Measurements from ENCODE around the gene TBC1D22A. TPM values are rescaled to one million over a fixed set of nuclear protein-coding genes. Genes with fewer than 3 reads are reported as not detected.

Gene TBC1D22A
- total and polyA plus RNA-seq, 2 donors (not counting 3 experiments of a cell fraction or from before 2014, with no cell fraction given), result 26.1 to 32.4 TPM

- Histone ChIP-seq H3K9me1 (replicated peaks; ENCODE audit: control insufficient read depth, extremely low read depth, insufficient read depth, low read length) (no peaks in the 10 kb centered on the region), H3K36me3 (ENCODE audit: control insufficient read depth in 2 of 2, extremely low read depth in 1 of 2, insufficient read depth in 2 of 2, low read length in 2 of 2) (peaks cover 0 to 3% of the 10 kb centered on the region in 2 experiments), H2AFZ (ENCODE audit: low read depth, low read length) (no peak overlapping the region), H3K4me2 (ENCODE audit: insufficient read depth, low read length) (no peak overlapping the region), H3K27me3 (ENCODE audit: control insufficient read depth in 2 of 2, insufficient read depth in 2 of 2, low read length in 2 of 2) (no peaks in the 10 kb centered on the region), H3K9me3 (replicated peaks; ENCODE audit: control insufficient read depth, insufficient read depth, low read length) (no peaks in the 10 kb centered on the region), H4K20me1 (replicated peaks; ENCODE audit: control insufficient read depth, extremely low read depth, insufficient read depth, low read length) (no peaks in the 10 kb centered on the region), H3K4me1 (ENCODE audit: control insufficient read depth, extremely low read depth, insufficient read depth, low read length) (peaks cover 27% of the 10 kb centered on the region), H3K4me3 (replicated peaks in 1 of 3; ENCODE audit: insufficient read depth in 1 of 3, low read depth in 1 of 3, low read length in 3 of 3) (no peak overlapping the region), H3K79me2 (ENCODE audit: control insufficient read depth, insufficient read depth, low read length) (peaks cover 4% of the 10 kb centered on the region), H3K9ac (replicated peaks; ENCODE audit: extremely low read depth, insufficient read depth, low read length) (no peak overlapping the region), H3K27ac (ENCODE audit: insufficient read depth, low read depth, low read length) (no peak overlapping the region)
- no TSS peak for BruUV-seq (replicated peaks)
- FAIRE-seq, result no peak
- ChIA-PET POLR2A (no interaction called here), CTCF (no interaction called here)
- TF ChIP-seq CTCF (IDR thresholded peaks at IDR 0.05; ENCODE audit: extremely low read depth in 1 of 2, insufficient read depth in 1 of 2, low read depth in 1 of 2, low read length in 2 of 2) (no peak), MAX (IDR thresholded peaks at IDR 0.05; ENCODE audit: insufficient read depth, insufficient read length) (no peak), JUN (IDR thresholded peaks at IDR 0.05; ENCODE audit: borderline replicate concordance, insufficient read depth, insufficient read length, low read depth) (no peak)
- intact Hi-C loops (cut with micrococcal nuclease), result loop anchor here (5.0 kb wide), 2 partner anchors 92 to 147 kb away; no protein-coding TSS in a partner anchor
- dilution Hi-C loops (cut with MboI; ENCODE audit: extremely low pct_ligation_motif_present, low sequenced_read_pairs), result no loop called here
- no peak for DNase-seq (ENCODE audit: low read depth, low spot score)
Observed at GRCh38 chr22:46849951-46850350, 87.5 kb downstream of the TBC1D22A start.

GRCh38 chr22:46851311-46851710, 88.9 kb downstream of the TBC1D22A start:
- CTCF ChIA-PET, result interaction anchor here (1.2 kb wide), 1 partner anchor 9 kb away, joined by 3 read pairs; no protein-coding TSS in a partner anchor
- H3K4me1 ChIP-seq (ENCODE audit: control insufficient read depth, extremely low read depth, insufficient read depth, low read length), result peaks cover 15% of the 10 kb centered on the region
- H3K27me3 ChIP-seq (ENCODE audit: control insufficient read depth in 2 of 2, insufficient read depth in 2 of 2, low read length in 2 of 2), result no peaks in the 10 kb centered on the region
- peaks cover 0 to 3% of the 10 kb centered on the region in 2 experiments for H3K36me3 ChIP-seq (ENCODE audit: control insufficient read depth in 2 of 2, extremely low read depth in 1 of 2, insufficient read depth in 2 of 2, low read length in 2 of 2)
- no peak overlapping the region for H3K4me2 ChIP-seq (ENCODE audit: insufficient read depth, low read length)
- peaks cover 2% of the 10 kb centered on the region for H3K79me2 ChIP-seq (ENCODE audit: control insufficient read depth, insufficient read depth, low read length)
- POLR2A ChIA-PET, result no interaction called here
- no peaks in the 10 kb centered on the region for H3K9me3 ChIP-seq (replicated peaks; ENCODE audit: control insufficient read depth, insufficient read depth, low read length)
- H3K4me3 ChIP-seq (replicated peaks in 1 of 3; ENCODE audit: insufficient read depth in 1 of 3, low read depth in 1 of 3, low read length in 3 of 3), result no peak overlapping the region
- dilution Hi-C loops (cut with MboI; ENCODE audit: extremely low pct_ligation_motif_present, low sequenced_read_pairs), result no loop called here
- intact Hi-C loops (cut with micrococcal nuclease), result no loop called here
- no peak overlapping the region for H3K27ac ChIP-seq (ENCODE audit: insufficient read depth, low read depth, low read length)
- no TSS peak for BruUV-seq (replicated peaks)
- H3K9ac ChIP-seq (replicated peaks; ENCODE audit: extremely low read depth, insufficient read depth, low read length), result no peak overlapping the region
- H3K9me1 ChIP-seq (replicated peaks; ENCODE audit: control insufficient read depth, extremely low read depth, insufficient read depth, low read length), result no peaks in the 10 kb centered on the region
- TF ChIP-seq EZH2 (IDR thresholded peaks at IDR 0.05; ENCODE audit: borderline replicate concordance, low read depth, low read length, severe bottlenecking) (no peak), GATA2 (IDR thresholded peaks at IDR 0.05; ENCODE audit: insufficient read depth, insufficient read length, low read depth, low read length) (no peak), POLR2AphosphoS5 (IDR thresholded peaks at IDR 0.05; ENCODE audit: insufficient read depth, low read depth, low read length) (no peak), MYC (IDR thresholded peaks at IDR 0.05; ENCODE audit: low read depth, low read length) (no peak), CTCF (IDR thresholded peaks at IDR 0.05; ENCODE audit: extremely low read depth in 1 of 2, insufficient read depth in 1 of 2, low read depth in 1 of 2, low read length in 2 of 2) (no peak), MAX (IDR thresholded peaks at IDR 0.05; ENCODE audit: insufficient read depth, insufficient read length) (no peak), JUN (IDR thresholded peaks at IDR 0.05; ENCODE audit: borderline replicate concordance, insufficient read depth, insufficient read length, low read depth) (no peak), POLR2A (IDR thresholded peaks at IDR 0.05; ENCODE audit: low read depth, low read length) (no peak), FOS (IDR thresholded peaks at IDR 0.05; ENCODE audit: borderline replicate concordance, insufficient read depth, low read length) (no peak)
- no peaks in the 10 kb centered on the region for H4K20me1 ChIP-seq (replicated peaks; ENCODE audit: control insufficient read depth, extremely low read depth, insufficient read depth, low read length)
- FAIRE-seq, result no peak
- DNase-seq (ENCODE audit: low read depth, low spot score), result no peak
- H2AFZ ChIP-seq (ENCODE audit: low read depth, low read length), result no peak overlapping the region
